T follicular helper cell (primary cell): ENCODE data around the gene ARL5C.

Source experiments
- DNase-seq: peaks from one replicate; pipeline ENCODE4 v3.0.0-alpha.2; 2020; ENCODE audit warnings: low read depth

ARL5C gene

DNA sequence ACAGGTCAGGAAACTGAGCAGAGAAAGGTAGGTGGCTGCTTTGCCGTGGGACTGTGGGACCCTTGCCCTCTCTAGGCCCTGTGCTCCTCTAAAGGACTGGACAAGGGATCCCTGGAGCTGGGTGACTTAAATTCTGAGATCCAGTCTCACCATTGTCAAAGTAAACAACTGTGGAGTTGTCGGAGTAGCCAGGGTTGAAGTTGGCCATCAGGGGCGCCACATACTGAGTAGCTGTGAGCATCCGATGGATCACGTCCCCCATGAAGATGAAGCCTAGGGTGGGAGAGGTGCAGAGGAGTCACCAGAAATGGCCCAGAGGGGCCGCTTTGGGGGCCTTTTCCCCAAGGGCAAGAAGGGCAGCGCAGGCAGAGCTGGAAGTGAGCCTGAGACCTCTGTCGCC is 58.0 kb downstream of the ARL5C start:
- DNase-seq: no peak

DNA sequence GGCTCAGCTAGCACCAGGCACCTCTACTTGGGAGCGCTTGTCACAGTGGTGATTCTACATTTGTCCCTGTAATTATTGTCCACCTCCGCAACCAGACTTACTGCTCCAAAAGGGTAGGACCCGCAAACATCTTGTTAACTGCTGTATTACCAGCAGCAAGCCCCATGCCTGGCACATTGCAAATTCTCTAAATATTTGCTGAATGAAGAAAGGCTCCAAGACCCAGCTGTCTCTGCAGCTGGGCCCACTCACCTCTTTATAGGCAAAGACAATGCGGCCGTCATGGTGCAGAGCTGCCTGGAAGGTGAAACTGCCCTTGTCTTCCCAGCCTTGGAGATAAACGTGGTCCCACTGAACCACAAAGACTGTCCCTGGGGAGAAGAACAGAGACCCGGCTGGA is 58.8 kb downstream of the ARL5C start:
- no peak for DNase-seq
